NT2/D1 (cell line): ENCODE measurements around the gene RTN4RL1.

Source experiments
- DNase-seq: peaks from one replicate; pipeline ENCODE4 v3.0.0-alpha.2; 2011; ENCODE audit warnings: low read depth, low spot score
- H3K27me3 ChIP-seq: 2 replicates; pipeline ENCODE4 v1.6.0; 2011; ENCODE audit warnings: mild to moderate bottlenecking; ENCODE audit not compliant: insufficient read length, insufficient read depth
- H3K36me3 ChIP-seq: 2 replicates; pipeline ENCODE4 v1.6.1; 2011; ENCODE audit warnings: mild to moderate bottlenecking, low read length, mixed read lengths; ENCODE audit not compliant: insufficient read depth, insufficient read length
- H3K4me1 ChIP-seq: 2 replicates; pipeline ENCODE4 v1.5.1; 2011; ENCODE audit not compliant: insufficient read depth, insufficient read length
- H3K4me3 ChIP-seq: 2 replicates; pipeline ENCODE4 v1.5.1; 2011; ENCODE audit warnings: low read depth; ENCODE audit not compliant: insufficient read length
- H3K9ac ChIP-seq: 2 replicates; pipeline ENCODE4 v1.6.0; 2011; ENCODE audit warnings: low read depth; ENCODE audit not compliant: insufficient read length
- H3K9me3 ChIP-seq: 2 replicates; pipeline ENCODE4 v1.5.1; 2011; ENCODE audit warnings: mild to moderate bottlenecking, low read length; ENCODE audit not compliant: insufficient read depth
- SUZ12 ChIP-seq: IDR thresholded peaks from 2 replicates; pipeline ENCODE4 v1.6.1; 2011; ENCODE audit not compliant: insufficient read length, insufficient read depth; ENCODE audit errors: extremely low read depth
- YY1 ChIP-seq: IDR thresholded peaks from 2 replicates; pipeline ENCODE4 v1.6.1; 2011; ENCODE audit not compliant: insufficient read length, insufficient read depth
- ZNF274 ChIP-seq: IDR thresholded peaks from 2 replicates; pipeline ENCODE4 v1.6.1; 2011; ENCODE audit warnings: mild to moderate bottlenecking, low read depth, low read length

The RTN4RL1 gene

DNA sequence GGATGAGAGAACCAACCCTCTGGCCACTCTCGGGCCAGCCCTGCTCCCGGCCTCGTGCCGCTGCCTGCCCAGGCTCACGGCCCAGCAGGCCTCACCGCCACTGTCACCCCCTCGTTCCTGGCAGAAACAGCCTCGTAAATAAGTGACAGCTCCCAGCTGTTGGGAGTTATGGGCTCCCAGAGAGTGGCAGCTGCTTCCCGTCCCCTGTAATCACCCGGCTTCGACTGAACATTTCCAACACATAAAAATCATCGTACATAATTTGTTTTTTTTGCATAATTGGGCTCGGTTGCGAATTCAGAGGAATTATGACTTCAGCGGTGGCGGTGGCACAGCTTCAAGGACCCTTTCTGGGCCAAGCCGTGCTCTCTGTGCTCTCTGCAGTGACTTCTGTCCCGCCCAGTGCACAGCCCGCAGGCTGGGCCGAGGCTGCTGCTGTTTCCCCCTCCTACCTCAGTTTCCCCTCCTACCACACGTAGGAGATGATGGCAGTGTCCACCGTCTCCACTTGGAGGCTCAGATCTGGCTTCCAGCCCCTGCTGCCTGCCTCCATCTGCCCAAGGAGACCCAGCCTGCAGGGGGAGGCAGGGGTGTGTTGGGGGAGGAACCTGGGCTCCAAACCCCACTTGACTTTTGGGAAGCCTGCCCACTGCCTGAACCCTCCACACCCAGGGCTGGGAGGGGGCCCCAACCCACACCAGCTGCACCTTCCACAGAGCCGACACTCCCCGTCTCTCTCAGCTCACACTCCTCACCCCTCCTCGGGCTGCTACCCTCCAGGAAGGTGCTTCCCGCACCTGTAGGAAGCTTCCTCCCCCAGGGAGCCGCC, 84.9 kb downstream of the RTN4RL1 start:
- DNase-seq, result no peak
- TF ChIP-seq YY1 (no peak), SUZ12 (no peak), ZNF274 (no peak)
- no peaks in the 10 kb centered on the region for H3K36me3 ChIP-seq
- H3K9ac ChIP-seq, result no peak overlapping the region
- no peaks in the 10 kb centered on the region for H3K9me3 ChIP-seq
- H3K4me1 ChIP-seq, result peaks cover 16% of the 10 kb centered on the region
- H3K4me3 ChIP-seq, result no peak overlapping the region
- no peaks in the 10 kb centered on the region for H3K27me3 ChIP-seq

DNA sequence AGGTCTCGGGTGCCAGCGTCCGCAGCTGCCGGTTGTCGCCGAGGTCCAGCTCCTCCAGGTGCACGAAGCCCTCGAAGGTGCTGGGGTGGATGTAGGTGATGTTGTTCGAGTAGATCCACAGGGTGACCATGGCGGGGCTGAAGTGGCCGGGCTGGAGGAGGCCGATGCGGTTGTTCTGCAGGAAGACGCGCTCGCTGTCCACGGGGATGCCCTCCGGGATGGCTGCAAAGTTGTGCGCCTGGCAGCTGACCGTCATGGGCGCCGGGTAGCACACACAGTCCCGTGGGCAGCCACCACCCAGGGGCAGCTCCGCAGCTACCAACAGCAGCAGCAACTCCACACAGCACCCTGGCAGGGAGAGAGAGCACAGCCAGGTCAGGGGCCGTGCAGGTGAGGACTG, 87.7 kb downstream of the RTN4RL1 start:
- DNase-seq, result no peak
- Histone ChIP-seq H3K9ac (no peak overlapping the region), H3K4me1 (peaks cover 18% of the 10 kb centered on the region), H3K36me3 (no peaks in the 10 kb centered on the region), H3K27me3 (no peaks in the 10 kb centered on the region), H3K9me3 (no peaks in the 10 kb centered on the region), H3K4me3 (no peak overlapping the region)
- TF ChIP-seq YY1, result no peak
- TF ChIP-seq SUZ12, result no peak
- no peak for TF ChIP-seq ZNF274

DNA sequence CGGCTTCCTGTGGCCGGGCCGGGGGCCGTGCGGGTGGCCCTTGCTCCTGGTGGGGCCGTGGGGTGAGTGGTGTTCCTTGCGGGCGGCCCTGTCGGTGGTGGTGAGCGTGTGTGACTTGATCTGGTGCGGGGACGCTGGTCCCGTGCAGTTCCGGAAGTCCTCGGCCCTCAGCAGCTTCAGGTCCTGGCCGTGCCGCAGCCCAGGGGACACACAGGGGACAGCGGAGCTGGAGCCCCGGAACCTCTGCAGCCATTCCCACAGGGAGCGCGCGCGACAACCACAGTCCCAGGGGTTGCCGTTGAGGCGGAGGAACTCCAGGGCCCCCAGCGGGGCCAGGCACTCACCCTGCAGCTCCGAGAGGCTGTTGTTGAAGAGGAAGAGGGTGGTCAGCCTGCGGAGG, 88.4 kb downstream of the RTN4RL1 start:
- peaks cover 15% of the 10 kb centered on the region for H3K4me1 ChIP-seq
- no peak overlapping the region for H3K9ac ChIP-seq
- H3K36me3 ChIP-seq, result no peaks in the 10 kb centered on the region
- DNase-seq, result no peak
- no peaks in the 10 kb centered on the region for H3K27me3 ChIP-seq
- H3K9me3 ChIP-seq, result no peaks in the 10 kb centered on the region
- TF ChIP-seq YY1, result no peak
- no peak for TF ChIP-seq ZNF274
- TF ChIP-seq SUZ12, result no peak
- H3K4me3 ChIP-seq, result no peak overlapping the region

DNA sequence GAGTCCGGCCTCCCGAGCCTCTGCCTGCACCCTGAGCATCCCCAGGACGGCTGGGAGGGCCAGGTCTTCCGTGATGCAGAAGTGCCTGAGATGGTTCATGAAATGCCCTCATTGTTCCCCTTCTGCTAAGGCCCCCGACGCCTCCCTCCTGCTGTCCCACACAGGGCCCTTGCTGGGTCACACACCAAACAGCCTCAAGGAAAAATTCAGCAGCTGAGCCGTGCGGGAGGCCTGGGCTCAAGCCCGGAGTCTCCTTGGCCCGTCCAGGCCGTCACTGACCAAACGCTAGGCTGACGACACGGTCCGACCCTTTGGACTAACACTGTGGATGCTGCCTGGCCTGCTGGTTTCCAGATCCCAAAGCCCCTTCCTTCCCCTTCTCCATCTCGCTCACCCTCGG, 90.2 kb downstream of the RTN4RL1 start:
- Histone ChIP-seq H3K36me3 (no peaks in the 10 kb centered on the region), H3K4me3 (no peak overlapping the region), H3K27me3 (no peaks in the 10 kb centered on the region), H3K4me1 (peaks cover 5% of the 10 kb centered on the region), H3K9ac (no peak overlapping the region), H3K9me3 (no peaks in the 10 kb centered on the region)
- TF ChIP-seq SUZ12, result no peak
- no peak for TF ChIP-seq YY1
- no peak for TF ChIP-seq ZNF274
- DNase-seq, result no peak

GRCh38 chr17:1933875-1934715, 91.0 kb downstream of the RTN4RL1 start:
- Histone ChIP-seq H3K27me3 (no peaks in the 10 kb centered on the region), H3K4me1 (peaks cover 5% of the 10 kb centered on the region), H3K4me3 (no peak overlapping the region), H3K9ac (no peak overlapping the region), H3K36me3 (no peaks in the 10 kb centered on the region), H3K9me3 (no peaks in the 10 kb centered on the region)
- TF ChIP-seq YY1, result no peak
- TF ChIP-seq ZNF274, result no peak
- no peak for TF ChIP-seq SUZ12
- no peak for DNase-seq

DNA sequence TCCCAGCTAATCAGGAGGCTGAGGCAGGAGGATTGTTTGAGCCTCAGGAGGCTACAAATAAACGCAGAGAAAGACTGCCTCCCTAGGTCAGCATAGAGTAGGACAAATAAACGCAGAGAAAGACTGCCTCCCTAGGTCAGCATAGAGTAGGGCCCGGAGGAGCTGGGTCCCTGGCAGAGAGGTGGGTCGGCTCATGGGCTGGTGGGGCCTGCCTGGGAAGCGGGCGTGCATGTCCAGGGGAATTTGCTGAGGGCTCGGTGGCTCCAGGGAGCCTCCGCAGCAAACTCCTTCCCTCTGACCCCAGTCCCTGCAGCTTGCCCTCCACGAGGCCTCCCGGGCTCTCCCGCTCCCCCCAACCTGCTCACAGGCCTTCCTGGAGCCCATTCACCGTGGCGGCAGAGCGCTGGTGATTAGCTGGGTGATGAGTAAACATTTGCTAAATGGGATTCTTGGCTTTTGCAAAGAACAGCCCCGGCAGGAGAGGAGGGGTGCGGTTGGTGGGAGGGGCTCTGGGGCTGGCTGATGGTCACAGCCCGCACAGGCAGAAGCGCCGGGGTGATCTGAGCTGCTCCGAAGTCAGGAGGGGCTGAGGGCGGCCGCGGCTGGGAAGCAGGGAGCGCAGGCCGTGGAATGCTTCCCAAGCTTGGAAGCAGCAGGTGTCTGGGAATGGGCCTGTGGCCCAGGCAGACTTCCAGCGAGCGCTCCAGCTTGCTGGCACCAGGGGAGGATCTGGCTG, 93.1 kb downstream of the RTN4RL1 start:
- Histone ChIP-seq H3K36me3 (no peaks in the 10 kb centered on the region), H3K9me3 (no peaks in the 10 kb centered on the region), H3K4me1 (peaks cover 5% of the 10 kb centered on the region), H3K27me3 (no peaks in the 10 kb centered on the region), H3K4me3 (no peak overlapping the region), H3K9ac (peak overlapping the region; percentile 74)
- TF ChIP-seq SUZ12, result no peak
- no peak for TF ChIP-seq ZNF274
- no peak for TF ChIP-seq YY1
- peak; percentile 57 for DNase-seq

- H3K36me3 ChIP-seq, result no peaks in the 10 kb centered on the region
- H3K9ac ChIP-seq, result peak overlapping the region; percentile 10
- H3K4me1 ChIP-seq, result peaks cover 5% of the 10 kb centered on the region
- no peaks in the 10 kb centered on the region for H3K9me3 ChIP-seq
- no peak for TF ChIP-seq YY1
- no peak for TF ChIP-seq ZNF274
- no peak for TF ChIP-seq SUZ12
- H3K27me3 ChIP-seq, result no peaks in the 10 kb centered on the region
- no peak for DNase-seq
- no peak overlapping the region for H3K4me3 ChIP-seq
These were observed 94.8 kb downstream of the RTN4RL1 start for GRCh38 chr17:1930337-1930645.
